GM21447 (cell line): ENCODE results near the gene PTPRG.

Experiments
- ATAC-seq: cut with Tn5 transposase; IDR thresholded peaks from one replicate; pipeline ENCODE4 v1.9.1; 2021; ENCODE audit not compliant: unreplicated experiment

PTPRG gene

DNA sequence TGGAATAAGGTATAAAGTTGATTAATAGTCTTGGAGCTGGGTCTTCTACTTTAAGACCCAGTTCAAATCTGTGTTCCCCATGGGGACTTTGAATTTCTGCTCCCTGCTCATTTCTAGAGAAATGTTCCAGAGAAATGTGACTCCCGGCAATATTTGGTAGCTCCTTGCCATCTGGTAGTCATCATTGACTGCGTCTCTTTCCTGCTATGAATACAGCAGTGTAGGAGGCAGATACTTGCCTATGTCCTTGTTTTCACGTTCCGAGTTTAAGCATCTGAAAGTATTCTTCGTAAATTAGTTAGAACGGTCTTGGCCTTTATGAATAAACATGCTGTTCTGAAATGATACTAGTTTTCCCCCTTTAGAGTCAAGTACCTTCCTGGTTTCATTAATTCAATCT is 352.9 kb downstream of the PTPRG start:
- no peak for ATAC-seq

DNA sequence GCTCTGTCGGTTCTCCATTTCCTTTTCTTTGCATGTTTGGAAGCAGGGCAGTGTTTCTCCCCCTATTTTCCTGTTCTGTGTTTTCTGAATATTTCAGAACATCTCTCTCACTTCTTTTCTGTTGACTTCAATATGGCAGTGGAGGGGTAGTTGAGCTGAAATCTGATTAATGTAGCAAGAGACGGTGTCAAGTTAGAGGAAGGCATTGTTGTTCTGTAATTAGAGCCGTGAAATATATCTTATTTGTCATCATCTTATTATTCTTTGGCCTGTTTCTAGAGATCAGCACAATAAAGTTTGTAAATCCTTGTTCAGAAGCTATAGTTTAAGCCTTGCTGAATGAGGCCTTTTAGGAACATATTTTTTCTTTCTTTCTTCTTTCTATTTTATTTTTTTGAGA is 353.9 kb downstream of the PTPRG start:
- ATAC-seq = no peak

DNA sequence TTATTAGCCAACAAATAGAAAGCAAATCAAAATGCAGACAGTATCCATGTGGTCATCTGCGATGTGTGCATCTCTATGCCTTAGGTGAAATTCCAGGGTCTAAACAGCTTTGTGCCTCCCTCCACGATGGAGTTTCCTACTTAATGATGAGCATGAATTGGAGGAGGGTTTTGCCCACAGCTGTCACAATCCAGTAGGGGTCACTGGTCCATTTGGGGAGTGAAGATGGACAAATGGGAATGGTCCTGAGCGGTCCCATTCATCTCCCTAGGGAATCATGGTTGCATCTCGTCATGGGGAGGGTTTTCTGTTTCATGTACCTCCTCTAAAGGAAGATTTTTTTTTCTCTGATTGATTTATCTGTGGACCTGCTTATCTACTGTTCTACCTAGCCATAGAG is 358.0 kb downstream of the PTPRG start:
- no peak for ATAC-seq

DNA sequence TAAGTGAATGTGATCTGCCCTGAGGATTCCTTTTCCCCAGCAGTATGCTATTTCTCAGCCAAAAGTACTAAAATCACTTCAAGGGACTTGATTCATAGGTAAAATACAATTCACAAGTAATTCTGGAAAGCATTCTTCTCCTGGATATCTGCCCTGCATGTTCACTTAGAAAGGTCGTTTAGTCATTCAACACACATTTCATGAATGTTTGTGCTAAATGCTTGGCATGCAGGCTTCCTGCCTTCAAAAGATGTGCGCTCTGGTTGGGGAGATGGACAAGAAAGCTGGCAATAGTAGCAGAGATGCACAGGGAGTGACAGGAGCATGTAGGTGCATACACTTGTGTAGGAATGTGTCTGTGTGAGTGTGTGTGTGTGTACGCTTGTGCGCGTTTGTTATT is 360.7 kb downstream of the PTPRG start:
- no peak for ATAC-seq

DNA sequence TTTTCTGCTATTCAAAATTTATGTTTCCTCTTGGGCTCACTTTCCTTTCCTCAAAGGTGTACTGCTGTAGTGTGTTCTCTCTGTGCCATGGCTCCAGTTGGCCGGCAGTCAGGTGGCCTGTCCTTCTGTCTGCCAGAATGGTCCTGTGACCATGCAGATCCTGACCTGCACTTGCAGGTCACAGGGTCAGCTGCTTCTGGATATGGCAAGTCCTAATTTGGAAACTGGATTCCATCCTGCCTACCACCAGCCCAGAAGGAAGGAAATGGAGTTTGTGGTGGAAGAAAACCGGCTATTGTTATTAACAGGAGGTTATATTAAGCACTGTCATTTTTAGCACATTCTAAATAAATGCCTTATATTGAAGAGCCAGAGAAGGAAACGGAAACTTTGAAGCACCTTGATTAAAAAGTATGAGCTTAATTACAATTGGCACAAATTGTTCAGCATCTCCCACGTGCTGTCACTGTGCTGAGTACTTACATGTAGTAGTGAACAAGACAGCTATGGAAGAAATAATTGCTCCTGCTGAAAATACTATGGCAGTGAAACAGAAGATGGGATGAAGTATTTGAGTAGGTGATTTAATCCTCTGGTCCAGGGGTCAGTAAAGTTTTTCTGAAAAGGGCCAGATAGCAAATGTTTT is 362.8 kb downstream of the PTPRG start:
- ATAC-seq = no peak

DNA sequence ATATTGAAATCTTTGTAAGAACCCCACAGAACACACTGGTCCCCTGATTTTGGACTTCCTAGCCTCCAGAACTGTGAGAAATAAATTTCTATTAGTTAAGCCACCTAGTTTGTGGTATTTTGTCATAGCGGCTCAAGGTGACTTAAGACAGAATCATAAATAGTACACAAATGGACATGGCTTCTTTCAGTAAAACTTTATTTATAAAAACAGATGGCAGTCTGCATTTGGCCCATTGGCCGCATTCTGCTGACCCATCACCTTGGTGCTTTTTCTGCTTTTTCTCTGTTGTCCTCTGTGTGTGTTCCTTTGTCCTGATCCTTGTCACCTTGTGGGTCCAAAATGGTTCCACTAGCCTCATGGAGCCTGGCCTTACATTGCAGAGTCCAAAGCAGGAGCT is 363.6 kb downstream of the PTPRG start:
- no peak for ATAC-seq

DNA sequence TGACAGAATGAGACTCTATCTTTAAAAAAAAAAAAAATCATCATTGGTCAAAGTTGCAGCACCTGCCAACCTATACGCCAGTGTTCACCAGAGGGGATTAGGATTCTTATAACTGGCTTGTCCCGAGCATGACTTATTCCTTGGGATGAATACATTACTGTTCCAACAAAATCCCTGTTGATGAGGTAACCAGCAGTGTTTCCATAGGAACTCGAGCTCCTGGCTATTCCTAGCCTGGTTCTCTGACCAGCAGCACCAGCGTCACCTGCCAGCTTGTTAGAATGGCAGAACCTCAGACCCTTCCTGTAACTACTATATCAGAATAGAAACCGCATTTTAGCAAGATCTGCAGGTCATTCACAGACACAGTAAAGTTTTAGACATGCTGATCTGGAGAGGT is 364.4 kb downstream of the PTPRG start:
- ATAC-seq = no peak

DNA sequence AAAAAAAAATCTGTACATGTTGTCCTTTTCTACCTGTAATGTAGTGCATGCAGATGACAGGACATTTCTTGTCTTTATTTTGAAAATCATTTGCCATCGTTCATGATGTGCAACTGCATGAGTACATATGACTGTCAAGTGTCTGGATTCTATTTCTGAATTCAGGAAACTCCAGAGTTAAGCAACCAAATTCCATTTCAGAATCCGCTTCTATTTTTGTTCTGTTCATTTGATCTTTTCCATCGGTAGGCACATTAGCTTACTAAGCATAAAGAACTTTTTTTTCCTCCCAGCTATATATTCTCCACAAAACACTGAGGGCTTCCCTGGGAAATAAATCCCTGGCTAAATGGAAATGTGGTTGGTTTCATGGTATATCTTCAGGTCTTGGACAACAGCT is 365.6 kb downstream of the PTPRG start:
- ATAC-seq = no peak

DNA sequence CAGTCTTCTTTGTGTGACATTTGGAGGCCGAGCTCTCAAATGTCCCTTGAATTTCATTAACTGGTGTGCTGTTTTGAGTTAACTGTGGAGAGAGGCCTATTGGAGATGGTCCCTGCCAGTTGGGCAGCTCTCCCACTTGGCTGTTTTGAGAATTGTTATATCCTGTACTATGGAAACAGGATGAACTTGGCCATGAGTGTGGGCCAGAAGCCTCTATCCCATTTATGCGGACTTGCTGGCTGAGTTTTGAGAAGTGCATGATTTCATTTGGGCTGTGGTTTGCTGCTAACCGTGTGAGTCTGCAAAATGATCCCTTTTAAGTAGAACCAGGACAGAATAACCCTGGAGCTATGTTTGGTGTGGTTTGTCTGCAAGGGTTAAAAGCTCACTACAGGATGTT is 366.0 kb downstream of the PTPRG start:
- no peak for ATAC-seq

DNA sequence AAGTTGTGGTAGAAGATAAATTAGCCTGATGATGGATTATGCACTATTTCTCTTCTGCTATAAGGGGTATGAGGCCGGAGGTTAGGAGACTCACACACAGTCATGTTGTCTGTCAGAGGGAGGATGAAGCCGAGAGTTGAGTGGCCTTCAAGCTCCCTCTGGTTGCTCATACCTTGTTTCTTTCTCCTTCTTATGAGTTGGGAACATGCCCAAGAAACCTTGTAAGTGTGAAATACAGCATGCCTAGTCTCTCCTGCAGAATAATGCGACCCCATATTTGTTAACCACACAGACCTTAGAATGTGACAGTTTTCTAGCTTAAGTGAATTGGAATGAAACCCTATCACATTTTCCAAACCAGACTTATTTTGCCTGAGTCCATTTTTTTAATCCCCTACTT is 366.7 kb downstream of the PTPRG start:
- no peak for ATAC-seq

DNA sequence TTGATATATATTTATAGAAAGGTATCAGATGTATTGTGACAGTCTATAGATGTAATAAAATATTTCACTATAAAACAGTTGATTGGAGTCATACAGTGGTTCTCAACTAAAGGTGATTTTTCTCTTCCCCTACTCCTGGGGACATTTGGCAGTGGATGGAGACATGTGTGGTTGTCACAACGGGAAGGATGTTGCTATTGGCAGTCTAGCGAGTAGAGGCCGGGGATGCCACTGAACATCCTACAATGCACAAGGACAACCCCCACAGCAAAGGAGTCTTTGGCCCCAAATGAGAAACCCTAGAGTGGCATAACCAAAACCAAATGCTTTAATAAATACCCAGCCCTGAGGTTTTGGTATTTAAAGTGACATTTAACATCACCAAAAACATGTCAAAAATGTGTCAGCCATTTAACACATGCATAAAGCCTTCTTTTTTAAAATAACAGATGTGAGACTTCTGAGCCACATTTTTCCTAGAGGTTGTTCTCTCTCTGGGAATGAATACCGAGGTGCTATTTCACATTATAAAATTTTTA is 367.5 kb downstream of the PTPRG start:
- ATAC-seq = no peak

DNA sequence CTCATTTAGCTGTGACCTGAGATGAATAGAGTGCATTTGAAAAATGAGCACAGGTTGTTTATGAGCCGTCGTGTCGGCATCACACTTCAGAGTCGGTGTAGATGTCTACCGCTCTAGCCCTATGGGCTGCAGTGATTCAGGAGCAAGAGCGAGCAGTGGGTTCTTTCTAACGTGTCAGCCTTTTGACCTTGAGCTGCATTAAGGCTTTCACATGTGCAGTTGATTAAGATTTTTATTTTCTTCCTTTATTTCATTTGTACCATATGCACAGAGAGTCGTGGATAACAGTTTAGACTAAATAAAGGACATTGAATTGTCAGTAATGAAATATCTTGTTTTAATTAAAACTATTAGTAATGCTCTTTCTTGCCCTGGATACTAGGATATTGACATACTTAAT is 368.2 kb downstream of the PTPRG start:
- no peak for ATAC-seq

DNA sequence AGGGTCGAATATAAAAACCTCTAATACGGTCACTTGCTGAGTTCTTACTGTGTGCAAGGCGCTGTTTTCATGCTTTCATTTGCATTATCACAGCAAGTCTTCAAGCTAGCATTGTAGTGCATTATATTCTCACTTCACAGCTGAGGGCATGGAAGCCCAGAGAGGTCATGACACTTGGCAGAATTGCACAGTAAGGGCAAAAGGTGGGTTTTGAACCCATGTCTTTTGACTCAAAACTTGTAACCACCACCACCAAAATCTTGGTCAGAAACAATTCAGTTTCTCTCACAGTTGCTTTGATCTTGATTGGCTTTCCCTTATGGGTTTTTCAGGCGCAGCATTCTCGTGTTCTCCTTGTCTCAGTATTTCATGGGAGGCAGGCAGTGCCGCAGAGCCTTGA is 371.1 kb downstream of the PTPRG start:
- no peak for ATAC-seq

DNA sequence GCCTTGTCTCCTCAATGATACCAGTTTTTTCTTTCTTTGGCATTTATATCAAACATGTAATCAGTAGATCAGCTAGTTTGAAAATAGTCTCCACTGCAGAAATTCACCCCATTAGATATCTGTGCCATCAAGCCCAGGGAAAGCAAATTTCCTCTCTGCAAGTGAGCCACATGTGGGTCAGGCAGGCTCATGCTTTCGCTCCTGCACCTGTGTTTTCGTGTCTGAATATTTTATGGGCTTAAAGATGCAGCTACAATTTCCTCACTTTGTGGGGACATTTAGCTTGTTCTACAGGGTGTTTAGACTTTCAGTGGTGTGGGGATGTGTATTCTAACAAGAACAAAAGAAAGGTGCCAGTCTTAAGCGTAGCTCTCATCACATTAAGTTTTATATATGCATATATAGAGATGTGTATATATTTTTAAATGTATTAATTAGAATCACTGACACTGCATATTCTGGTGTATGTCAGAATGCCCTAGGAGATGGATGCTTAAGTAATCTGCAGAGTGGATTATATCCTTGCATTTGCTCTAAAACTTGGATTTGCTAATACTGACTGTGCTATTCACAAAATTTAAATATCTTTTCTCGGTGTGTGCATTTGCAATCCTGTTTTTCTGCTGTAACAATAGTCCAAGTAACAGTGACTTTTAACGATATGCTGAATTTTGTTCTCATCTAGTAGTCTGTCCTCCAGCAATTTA is 372.6 kb downstream of the PTPRG start:
- ATAC-seq = no peak

DNA sequence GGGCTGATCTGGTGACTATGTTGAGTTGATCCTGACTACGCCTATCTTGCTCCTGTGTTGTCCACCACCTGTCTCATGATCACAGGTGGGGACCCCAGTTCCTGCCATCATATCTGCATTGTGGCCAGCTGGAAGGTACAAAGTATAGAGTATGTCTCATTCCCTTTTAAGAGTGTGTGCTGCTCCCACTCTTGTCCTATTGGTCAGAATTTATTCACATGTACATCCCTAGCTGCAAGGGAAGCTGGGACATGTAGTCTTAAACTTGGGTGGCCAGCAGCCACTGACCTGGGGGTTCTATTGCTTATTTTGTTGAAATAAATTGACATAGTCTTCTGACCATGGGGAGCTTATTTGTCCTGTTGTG is 373.1 kb downstream of the PTPRG start:
- no peak for ATAC-seq

DNA sequence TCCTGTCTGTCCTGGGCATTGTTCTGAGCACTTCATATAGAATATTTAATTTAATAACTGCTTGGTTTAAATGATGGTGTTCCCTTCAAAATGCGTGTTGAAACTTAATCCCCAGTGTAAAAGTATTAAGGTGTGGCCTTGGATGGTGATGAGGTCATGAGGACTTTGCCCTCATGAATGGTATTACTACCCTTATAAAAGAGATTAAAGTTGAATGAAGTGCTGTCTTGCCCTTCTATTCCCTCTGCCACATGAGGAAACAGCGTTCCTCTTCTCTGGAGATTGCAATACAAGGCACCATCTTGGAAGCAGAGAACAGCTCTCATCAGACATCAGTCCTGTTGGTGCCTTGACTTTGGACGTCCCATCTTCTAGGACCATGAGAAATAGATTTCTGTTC is 374.4 kb downstream of the PTPRG start:
- no peak for ATAC-seq

DNA sequence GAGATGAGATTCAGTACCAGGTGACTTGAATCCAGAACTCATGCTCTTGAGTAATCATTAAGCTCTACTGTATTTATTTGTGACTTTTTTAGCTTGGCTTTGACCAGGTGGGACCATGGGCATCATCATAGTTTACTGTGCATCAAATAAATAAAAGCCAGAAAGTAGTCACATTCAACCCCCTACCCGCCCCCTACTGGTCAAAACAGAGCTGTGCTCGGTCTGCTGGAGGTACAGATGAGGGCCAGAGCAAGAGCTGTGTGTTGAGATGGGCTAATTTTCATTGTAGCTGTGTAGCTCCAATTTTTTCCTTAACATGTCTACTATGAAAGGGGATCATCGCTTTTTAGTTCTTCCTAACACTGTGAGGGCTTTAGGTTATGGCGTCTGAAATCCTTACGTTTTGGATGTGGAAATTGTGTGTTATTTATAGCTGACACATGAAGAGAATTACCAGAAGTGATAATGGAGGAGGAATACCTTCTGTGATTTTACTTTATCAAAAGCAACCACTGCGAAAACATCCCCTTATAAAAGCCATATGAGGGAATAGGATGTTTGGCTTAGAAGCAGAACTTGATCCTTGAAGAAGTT is 375.1 kb downstream of the PTPRG start:
- ATAC-seq = no peak

DNA sequence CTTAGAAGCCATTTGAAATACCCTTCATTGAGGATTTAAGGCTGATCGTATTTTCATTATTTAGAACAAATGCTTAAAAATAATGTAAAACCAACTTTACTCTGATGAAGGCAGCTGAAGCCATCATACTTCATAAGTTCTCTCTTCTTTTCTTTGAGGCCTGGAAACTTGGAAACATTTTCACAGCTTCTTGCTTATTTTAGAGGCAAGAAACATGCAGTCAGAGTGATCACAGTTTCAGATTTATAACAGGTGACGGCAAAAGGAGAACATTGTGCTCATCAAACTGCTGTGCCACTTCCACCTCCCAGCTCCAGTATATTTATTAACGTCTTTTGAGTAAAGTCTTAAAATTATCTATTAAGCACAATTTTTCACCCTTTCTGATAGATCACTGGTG is 376.1 kb downstream of the PTPRG start:
- ATAC-seq = no peak

DNA sequence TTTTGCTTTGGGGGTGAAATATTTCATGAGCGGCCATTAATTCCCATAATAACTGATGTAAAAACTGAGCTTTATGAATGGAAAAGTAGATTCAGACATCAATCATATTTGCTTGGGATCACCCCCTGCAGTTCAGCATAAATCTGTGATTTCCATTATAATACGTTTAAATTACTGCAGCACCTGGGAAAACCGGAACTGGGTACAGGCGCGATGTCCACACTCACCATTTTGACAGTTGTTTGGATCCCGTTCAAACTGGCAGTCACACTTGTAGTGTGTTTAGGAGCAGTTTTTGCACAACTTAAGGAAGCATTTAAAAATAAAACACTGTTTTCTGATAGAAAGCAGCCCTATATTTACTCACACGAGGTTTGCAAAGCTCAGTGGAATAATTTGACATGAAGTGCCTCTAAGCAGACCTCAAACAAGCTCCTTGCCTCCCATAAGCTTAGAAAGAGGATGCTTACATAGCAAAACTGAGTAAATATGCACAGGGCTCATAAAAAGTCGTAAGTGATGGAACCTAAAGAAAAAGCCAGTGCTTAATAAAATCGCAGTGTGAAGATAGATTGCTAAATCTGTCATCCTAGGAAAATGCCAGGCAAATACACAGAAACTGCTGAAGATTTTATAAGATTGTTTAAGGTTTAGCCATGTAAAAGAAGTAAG is 377.6 kb downstream of the PTPRG start:
- no peak for ATAC-seq

DNA sequence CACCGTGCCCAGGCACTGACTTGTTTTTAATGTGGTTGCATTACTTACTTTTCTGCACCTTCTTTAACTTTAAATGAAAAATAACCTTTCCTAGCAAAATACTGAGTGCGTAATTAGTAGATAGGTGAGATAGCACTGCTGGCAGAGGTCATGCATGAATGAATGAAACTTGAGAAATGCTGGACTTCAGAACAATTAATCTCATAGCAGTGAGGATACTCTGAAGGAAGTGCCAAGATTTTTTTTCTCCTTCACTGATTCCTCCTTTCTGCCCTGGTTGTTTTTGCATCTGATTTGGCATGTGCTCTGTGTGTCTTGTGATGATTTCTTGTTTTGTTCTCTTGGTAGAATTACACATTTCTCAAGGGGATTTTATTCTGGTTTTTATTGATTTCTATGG is 378.9 kb downstream of the PTPRG start:
- no peak for ATAC-seq

DNA sequence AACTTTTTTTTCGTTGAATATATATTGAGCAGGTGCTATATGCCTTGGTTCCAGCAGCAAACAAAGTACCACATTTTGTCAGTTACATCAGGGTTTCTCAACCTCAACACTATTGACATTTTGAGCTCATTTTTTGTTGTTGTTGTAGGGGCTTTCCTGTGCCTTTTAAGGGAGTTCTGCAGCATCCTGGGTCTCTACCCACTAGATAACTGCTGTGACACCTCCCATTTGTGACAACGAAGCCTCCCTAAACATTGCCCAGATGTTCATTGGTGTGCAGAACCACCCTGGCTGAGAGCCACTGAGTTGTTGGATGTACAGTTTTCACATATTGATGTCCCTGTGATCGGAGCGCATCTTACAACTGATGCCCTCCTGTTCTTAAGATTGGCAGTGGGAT is 382.6 kb downstream of the PTPRG start:
- ATAC-seq = no peak

DNA sequence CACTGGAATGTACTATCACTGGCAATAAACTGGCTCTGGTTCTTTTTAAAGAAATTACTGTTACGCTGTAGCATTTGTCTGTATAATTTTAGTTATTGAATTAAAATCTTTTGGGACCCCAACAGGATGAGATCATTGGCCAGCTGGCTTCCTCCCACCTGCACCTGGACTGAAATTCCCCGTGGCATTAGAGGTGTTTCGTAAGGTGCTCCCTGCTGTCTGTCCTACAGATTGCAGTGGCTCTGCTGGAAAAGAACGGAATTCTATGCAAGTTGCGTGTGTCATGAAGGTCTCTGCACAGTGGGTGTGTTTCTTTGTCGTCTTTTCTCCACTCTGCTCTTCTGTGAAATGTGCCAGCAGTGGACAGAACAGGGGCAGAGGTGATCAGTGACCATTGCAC is 383.4 kb downstream of the PTPRG start:
- ATAC-seq = no peak
